GDM1 (cell line): Measurements from ENCODE around the gene PRR7.

Experiments used
- DNase-seq: peaks from one replicate; lab custom pipeline; 2025; lab: John Stamatoyannopoulos, UW

PRR7 gene

DNA sequence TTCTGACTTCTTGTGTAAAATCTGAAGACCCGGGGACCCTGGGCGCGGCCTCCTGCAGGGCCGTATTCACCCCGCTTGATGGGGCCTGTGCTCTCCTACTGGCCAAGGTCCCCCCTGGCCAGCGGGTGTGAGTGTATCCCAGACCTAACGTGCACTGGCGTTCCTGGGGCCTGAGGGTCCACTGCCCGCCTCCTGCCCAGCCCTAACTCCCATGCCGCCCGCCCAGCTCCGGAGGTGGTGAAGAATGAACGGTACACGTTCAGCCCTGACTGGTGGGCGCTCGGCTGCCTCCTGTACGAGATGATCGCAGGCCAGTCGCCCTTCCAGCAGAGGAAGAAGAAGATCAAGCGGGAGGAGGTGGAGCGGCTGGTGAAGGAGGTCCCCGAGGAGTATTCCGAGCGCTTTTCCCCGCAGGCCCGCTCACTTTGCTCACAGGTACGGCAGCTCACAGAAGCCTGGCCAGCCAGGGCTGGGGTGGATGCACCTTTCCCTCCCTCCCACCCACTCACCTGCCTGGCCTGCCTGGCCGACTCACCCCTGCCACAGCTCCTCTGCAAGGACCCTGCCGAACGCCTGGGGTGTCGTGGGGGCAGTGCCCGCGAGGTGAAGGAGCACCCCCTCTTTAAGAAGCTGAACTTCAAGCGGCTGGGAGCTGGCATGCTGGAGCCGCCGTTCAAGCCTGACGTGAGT, 10.6 kb upstream of the PRR7 start:
- DNase-seq, result no peak

DNA sequence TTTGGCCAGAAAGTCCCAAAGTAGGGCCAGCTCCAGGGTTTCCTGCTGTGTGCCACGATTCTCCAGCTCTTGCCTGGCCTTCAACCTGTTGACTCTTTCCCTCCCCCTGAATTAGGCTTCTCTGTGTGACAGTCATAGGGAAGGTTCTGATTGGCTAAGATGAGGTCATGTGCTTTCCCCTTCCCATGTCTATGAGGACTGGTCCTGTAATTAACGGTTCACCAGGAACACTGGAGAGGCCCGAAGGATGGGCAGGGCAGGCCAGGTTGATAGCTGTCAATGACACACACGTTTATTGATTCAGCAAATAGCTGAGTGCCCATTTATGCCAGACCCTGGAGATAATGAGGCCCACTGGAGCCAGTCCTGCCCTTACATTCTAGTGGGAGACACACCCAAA, 9.0 kb upstream of the PRR7 start:
- DNase-seq, result no peak

DNA sequence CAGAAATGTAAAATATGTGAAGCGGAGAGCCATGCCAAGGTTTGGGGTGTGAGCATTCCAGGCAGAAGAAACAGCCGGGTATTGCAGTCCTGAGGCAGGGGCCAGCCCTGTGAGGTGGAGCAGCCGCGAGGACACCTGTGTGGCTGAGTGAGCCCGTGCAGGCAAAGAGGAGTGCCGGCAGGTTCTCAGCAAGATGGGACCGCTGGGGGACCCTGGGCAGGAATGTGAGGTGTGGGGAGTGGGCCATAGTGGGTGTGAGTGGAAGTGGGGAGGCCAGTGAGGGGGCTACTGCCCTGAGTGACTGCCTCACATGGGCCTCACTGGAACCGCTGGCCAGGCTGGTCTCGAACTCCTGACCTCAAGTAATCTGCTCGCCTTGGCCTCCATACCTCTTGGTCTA, 8.1 kb upstream of the PRR7 start:
- no peak for DNase-seq

DNA sequence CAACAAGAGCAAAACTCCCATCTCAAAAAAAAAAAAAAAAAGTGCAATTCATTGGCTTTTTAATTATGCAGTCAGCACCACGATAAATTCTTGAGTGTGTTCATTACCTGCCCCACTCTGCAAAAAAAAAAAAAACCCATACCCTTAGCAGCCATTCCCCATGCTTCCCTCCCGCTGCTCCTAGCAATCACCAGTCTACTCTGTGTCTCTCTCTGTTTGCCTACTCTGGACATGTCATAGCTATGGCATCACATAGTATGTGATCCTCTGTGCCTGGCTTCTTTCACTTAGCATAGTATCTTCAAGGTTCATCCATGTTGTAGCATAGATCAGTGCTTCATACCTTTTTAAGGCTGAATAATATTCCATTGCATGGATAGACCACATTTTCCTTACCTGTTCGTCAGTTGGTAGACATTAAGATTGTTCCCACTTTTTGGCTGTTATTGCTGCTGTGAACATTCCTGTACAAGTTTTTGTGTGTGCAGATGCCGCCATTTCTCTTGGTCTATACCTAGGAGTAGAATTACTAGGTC, 7.0 kb upstream of the PRR7 start:
- no peak for DNase-seq

DNA sequence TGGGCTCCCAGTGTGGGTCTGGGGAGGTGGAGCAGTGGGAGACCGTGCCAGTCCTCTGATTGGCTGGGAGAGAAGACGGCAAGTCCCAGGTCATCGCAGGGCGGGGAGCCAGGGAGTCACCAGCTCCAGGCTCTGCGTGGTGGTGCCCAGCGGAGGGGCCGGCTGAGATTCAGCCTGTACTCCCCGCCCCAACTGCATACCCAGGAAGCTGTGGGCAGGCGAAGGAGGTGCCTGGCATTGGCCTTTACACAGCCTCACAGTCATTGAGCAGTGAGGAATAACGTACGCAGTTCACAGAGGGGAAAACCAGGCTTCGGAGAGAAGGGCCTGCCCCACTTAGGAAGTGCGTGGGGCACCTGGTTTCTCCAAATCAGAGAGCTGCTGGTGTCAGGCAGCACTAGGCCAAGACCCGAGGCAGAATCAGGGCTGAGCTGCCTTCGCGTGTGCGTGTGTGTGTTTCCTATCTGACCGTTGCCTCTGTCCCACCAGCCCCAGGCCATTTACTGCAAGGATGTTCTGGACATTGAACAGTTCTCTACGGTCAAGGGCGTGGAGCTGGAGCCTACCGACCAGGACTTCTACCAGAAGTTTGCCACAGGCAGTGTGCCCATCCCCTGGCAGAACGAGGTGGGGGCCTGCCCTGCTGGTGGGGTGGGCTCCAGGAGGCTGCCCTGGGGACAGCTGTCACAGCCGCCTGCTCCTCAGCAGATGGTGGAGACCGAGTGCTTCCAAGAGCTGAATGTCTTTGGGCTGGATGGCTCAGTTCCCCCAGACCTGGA, 6.2 kb upstream of the PRR7 start:
- no peak for DNase-seq

DNA sequence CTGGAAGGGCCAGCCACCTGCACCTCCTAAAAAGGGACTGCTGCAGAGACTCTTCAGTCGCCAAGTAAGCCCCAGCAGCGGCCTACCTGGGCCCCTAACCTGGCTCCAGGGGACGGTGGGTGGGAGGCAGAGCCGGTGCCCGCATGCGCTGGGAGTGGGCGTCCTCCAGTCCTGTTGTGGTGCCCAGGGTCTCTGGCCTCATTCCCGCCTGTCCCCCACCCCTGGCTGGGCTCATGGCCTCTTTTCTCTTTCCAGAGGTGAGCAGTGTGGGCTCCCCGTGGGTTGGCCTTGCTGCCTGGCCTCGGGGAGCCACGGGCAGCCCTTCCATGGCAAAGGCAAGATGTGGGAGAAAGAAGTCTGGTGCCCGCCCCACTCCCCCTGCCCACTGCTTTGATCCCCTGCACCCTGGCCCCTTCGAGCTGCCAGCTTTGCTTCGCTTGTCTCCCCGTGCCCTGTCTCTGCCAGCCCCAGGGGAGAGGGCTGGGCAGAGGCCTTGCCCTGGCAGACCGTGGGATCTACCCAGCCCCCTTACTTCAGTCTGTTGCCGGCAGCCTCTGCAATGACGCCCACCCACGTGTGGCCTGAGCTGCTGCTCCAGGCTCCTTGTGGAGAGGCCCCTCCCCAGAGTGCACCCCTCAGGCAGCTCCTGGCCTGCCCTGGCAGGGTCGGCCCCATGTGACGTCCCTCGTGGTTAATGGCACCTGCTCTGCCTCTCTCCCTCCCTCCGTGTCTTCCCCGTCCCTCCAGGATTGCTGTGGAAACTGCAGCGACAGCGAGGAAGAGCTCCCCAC, 5.4 kb upstream of the PRR7 start:
- no peak for DNase-seq

DNA sequence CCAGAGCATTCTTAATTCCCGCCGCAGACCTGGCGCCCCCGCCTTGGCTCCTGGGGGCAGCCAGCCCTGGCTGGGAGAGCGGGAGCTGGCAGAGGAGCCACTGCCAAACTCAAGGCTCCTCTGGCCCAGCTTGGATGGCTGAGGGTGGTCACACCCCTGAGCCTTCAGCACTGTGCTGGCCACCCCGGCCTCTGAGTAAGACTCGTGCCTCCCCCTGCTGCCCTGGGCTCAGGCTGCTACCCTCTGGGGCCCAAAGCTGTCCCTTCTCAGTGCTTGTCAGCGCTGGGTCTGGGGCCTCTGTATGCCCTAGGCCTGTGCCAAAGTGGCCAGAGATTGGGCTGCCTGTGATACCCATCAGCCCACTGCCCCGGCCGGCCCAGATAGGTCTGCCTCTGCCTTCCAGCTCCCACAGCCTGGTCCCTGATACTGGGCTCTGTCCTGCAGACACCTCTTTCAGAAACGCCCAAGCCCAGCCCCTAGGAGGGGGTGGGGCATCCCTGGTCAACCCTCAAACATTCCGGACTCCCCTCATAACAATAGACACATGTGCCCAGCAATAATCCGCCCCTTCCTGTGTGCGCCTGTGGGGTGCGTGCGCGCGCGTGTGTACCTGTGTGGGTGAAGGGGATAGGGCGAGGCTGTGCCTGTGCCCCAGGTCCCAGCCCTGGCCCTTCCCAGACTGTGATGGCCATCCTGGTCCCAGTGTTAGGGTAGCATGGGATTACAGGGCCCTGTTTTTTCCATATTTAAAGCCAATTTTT, 4.4 kb upstream of the PRR7 start:
- no peak for DNase-seq

DNA sequence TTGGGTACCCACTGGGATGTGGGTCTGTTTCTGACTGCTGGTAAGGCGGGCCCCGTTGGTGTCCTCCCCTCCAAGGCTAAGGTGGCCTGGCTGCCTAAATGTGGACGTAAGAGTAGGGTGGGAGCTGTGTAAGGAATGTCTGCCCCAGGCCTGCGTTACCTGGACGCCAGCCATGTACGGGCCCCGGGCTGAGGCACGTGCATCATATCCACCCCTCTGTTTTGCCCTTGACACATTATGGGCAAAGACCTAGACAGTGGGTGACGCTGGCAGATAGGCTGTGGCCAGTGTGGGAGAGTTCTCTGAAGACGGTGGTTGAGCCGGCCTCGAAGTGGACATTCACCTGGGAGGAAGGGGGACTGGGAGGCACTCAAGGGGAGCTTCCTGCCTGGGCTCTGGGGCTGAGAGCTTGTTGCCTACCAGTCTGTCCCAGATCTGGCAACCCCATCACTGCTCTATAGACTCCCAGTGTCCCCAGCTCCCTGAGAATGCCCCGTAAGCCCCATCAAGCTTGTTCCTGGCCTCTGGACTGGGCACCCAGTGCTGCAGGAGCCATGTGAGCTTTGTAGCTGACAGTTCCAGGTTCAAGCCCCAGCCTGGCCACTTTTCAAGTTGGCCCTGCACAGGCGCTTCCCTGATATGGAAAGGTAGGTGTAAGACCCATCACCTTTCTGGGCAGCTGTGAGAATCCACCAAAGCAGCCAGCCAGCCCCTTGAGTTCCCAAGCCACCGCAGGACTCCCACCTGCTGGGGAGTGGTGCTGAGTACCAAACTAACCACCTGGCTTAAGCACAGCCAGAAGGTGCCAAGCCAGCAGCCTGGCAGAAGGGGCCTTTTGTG, 3.2 kb upstream of the PRR7 start:
- no peak for DNase-seq

DNA sequence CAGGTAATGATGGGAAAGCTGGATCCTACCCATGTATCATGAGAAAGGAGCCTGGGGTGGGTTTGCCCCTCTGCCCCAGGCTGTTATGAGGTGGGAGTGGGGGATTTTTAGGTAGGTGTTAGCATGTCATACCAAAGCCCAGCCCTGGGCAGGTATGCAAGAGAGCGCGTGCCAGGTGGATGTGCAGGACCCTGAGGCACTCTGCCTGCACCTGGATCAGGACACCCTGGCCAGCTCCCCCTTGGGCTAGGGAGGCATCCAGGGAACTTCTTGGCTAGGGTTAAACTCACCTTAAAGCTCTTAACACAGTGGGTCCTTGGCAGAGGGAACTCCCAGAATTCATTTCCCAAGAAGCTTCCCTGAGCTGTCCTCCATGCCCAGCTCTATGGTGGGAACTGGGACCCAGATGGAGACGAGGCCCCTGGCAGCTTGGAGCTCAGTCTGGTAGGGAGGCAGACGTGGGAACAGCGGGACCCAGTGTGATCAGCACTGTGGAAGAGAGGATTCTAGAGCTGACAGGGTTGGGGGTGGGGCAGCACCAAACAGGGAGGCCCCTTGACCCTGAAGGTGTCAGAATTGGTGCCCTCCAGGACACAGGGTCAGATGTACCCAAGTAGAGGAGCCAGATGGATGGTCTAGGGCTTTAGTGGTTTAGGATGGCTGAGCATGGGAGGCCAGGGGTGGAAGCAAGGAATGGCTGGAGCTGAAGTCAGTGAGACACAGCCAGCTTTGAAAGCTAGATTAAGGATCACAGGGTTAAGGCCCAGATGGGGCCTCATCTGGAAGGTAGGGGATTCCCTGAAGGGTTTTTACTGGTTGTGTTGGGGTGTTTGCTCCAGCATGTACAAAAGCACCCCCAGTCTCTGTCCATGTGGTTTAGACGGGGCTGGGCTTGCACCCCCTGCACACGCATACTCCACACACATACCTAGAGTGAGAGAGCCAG, 2.2 kb upstream of the PRR7 start:
- DNase-seq, result no peak

DNA sequence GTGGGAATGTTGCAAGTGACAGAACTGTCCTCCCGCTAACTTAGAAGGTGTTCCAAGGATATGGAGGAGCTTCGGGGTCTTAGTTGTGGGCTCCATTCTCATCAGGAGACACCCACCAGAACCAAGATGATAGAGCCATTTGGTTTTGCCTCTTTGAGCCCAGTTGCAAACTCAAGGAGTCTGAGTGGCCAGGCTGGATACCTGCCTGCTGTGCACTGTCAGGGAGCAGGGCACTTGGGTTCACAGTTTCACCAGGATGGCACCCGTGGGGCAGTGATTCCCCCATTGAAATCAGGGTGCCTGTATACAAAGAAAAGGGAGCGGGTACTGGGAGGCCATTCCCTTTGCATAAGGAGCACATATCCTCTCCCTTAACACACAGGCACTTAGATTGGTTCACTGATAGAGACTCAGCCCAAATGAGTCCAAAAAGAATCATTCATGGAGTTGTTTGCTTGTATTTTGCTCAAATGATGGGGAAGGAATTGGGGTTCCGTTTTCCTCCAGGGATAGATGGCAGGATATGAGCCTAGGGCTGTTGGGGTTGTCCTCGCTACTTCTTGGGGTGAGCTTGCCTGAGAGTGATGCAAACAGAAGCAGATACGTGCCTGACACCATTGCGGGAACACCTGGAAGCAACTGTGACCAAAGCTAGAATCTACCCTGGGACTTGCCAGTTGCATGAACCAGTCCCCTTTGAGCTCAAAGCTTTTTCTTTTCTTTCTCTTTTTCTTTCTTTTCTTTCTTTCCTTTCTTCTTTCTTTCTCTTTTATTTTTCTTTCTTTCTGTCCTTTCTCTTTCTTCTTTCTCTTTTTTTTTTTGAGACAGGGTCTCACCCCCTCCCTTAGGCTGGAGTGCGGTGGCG, 1.3 kb upstream of the PRR7 start:
- DNase-seq, result no peak

DNA sequence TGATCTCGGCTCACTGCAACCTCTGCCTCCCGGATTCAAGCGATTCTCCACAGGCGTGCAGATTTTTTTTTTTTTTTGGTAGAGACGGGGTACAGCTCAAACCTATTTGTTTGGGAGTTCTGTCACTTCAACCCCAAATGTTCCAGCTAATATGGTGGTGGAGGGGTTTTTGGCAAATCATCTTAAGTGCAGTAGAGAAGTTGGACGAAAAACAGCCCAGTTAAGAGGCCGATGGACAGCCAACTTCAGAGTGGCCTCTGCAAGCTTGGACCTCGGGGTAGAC, 756 bp upstream of the PRR7 start:
- DNase-seq, result no peak

DNA sequence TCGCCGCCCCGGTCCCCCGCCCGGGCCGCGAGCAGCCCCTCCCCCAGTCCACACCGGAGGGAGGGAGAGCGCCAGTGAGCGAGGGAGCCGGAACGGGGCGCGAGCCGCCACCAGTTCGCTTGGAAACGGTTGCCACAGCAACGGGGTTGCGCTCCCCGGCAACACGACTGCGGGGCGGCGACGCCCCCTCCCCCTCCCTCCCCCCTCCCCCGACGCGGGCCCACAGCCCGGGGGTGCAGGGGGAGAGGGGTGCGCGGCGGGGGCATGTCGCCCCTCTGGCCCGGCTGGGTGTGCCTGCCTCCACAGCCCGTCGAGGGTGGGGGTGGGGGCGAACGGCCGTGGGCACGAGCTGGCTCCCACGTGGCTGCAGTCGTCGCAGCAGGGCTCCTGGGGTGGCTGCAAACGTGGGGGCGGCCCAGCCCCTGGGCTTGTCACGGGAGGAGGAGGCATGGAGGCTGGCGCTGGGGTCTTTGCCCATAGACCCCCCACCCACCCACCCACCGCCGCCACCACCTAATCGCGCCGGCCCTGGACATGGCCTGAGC, 524 bp downstream of the PRR7 start:
- peak; percentile 35 for DNase-seq

DNA sequence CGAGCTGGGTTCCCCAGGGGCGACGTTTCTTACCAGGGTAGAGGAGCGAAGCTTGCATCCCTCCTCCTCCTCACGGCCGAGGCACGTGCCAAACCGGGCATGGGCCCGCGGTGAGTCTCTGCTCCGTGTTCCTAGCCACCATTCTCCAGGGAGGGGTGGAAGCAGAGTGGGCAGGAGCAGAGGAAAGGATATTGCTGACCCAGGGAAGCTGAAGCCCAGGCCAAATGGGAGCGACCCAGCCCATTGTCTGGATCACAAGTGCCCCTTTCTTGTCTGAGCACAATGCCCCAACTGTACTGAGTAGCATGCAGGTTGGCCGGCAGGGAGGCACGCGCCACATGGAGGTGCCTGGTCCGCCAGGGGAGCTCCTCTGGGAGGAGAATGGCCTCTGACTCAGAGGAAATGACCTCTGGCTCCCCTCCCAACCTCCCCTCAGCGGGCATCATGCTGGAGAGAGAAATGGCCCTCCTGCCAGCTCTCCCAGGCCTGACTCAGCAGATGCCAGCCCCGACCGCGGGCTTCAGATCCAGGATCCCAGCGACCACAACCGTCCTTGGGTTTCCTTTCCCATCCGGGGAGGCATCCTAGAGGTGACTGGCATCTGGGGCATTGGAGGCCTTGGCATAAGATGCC, 1.1 kb downstream of the PRR7 start:
- peak; percentile 23 for DNase-seq

DNA sequence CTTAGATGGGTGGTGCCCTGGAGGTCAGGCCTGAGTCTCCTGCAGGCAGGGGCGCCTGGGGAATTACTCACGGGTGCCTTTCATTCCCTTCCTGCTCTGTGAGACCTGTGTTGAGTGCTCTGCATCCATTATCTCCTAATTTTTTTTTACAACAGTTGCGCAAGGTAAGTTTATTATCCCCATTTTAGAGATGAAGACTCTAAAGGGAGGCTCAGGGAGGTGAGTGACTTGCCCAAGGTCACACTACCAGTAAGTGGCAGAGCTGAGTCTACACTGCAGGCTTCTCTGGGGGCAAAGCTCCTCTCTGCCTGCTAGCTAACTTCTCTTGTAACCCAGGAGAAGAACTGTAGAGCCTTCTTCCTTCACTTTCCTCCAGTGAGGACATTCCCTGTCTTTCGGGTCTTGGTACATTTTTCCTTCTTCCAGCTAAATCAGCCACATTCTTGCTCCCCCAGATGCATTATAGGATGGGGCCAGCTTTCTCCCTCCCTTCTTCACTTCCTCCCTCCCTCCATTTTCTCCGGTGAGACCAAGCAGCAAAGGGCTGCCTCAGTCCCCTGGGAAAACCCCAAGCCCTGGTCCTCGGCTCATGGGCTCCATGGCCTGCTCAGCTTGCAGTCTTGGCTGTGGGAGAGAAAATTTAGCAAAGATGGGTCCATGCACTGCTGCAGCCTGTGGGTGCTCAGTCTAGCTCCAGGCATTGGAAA, 1.8 kb downstream of the PRR7 start:
- DNase-seq, result no peak

DNA sequence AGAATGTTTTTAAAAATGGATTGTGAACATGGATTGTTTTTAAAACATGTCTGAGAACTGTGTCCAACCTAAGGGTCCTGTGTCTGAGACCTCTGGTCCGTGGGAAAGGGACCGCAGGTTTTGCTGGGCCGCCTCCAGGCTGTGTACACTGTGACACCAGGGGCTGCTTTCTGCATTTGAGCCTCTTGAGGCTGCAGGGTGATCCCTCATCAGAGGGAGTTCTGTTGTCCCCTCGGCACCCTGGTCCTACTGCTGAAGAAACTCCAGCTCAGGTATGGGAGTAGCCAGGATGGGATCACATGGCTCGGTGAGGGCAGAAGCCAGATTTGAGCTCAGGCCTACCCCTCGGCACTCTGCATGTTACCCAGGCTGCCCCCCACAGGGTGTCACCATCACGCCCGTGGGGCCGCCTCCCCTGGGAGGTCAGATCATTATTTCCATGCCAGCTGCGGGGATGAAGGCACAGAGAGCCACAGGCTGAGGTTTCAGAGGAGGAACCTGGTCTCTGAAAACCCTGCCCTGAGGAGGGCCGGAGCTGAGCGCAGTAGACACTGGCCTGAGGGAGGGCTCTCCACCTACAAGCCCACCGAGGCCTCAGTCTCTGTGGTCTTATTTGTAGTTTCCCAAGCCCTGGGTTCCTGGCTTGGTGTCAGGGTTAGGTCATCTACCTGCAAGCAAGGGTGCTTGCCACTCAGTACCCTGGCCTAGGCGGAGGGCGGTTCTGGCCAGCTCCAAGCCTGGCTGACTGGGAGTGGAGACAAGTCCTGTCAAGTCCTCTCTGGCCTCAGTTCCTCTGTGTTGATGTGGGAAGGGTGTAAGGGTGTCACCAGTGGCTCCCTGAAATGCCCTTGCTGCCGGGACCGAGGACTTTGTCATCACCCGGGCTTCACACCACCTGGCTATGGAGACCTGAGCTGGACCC, 2.8 kb downstream of the PRR7 start:
- no peak for DNase-seq

DNA sequence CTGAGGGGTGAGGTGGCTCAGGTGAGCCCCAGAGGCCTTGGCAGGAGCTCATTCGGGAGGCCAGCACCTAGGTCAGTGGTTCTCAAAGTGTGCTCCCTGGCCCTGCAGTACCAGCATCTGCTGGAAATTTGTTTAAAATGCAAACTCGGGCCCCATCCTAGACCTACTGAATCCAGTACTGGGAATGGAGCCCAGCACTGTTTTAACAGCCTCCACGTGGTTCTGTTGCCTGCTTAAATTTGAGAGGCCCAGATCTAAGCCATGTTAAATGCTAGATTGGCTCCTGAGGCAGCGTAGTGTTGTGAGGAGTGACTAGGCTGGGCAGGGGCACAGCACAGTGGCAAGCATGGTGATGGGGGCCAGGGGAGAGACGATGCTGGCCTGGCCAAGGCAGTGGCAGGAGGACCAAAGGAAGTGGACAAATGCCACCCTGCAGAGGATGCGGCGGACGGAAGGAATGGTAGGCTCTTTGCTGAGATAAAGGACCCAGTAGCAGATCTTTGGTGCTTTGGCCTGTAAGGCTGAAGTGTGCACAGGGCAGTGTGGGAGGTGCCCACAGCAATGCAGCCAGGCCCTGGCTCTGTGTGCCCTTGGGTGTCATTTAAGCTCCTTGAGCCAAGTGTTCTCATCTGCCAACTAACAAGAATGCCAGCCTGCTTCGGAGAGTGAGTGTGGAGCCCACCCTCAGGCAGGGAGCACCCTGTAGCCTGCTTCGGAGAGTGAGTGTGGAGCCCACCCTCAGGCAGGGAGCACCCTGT, 4.2 kb downstream of the PRR7 start:
- DNase-seq, result no peak
